Endothelial cell of umbilical vein (primary cell): Measurements from ENCODE around the gene FOXE1. TPM values are rescaled to one million over a fixed set of nuclear protein-coding genes. Genes with fewer than 3 reads are reported as not detected.

Experiments
- BruUV-seq: library from RNA; stranded (reverse); fragments of 400-500 nt; replicated peaks from 2 replicates; lab custom pipeline; 2021; lab: Mats Ljungman, UMichigan
- CTCF ChIA-PET: fragments of 300-600, 350-600 bp; sonication (Branson Sonifier 250); formaldehyde crosslinking; loops from one replicate; lab custom pipeline; 2021; ENCODE audit warnings: antibody characterized with exemption, inconsistent platforms; lab: Charles Lee
- POLR2A ChIA-PET: fragments of 300-600, 350-600 bp; sonication (Branson Sonifier 250); formaldehyde crosslinking; loops from one replicate; lab custom pipeline; 2021; ENCODE audit warnings: antibody characterized with exemption, inconsistent platforms; lab: Charles Lee
- DNase-seq: peaks from one replicate; pipeline ENCODE4 v3.0.0-alpha.2; 2011; ENCODE audit warnings: low read depth, low spot score
- FAIRE-seq: peaks from 2 replicates; lab custom pipeline; 2011; peaks lifted over from hg19 to GRCh38; lab: Jason Lieb, UNC
- H2AFZ ChIP-seq: 2 replicates; pipeline ENCODE4 v1.6.0; 2012; ENCODE audit warnings: low read depth, low read length, control low read depth, inconsistent platforms
- H3K27ac ChIP-seq: 2 replicates; pipeline ENCODE4 v1.5.1; 2011; ENCODE audit warnings: low read depth, mild to moderate bottlenecking, control low read depth, low read length, moderate library complexity; ENCODE audit not compliant: insufficient read depth
- H3K27me3 ChIP-seq, 2 experiments: 2 replicates each; pipeline versions ENCODE4 v1.6.0 to v1.6.1; 2011; ENCODE audit warnings: low read length in 2 of 2, mixed read lengths in 1 of 2; ENCODE audit not compliant: control insufficient read depth in 2 of 2, insufficient read depth in 2 of 2
- H3K36me3 ChIP-seq, 2 experiments: 2 replicates in 1 of 2; 3 replicates in 1 of 2; pipeline ENCODE4 v1.5.1; 2011; ENCODE audit warnings: low read length in 2 of 2, mild to moderate bottlenecking in 1 of 2, moderate library complexity in 1 of 2; ENCODE audit not compliant: control insufficient read depth in 2 of 2, insufficient read depth in 2 of 2; ENCODE audit errors: extremely low read depth in 1 of 2
- H3K4me1 ChIP-seq: 3 replicates; pipeline ENCODE4 v1.5.1; 2011; ENCODE audit warnings: mild to moderate bottlenecking, low read length; ENCODE audit not compliant: control insufficient read depth, insufficient read depth; ENCODE audit errors: extremely low read depth
- H3K4me2 ChIP-seq: 2 replicates; pipeline ENCODE4 v1.6.1; 2011; ENCODE audit warnings: low read length, control low read depth, mixed read lengths; ENCODE audit not compliant: insufficient read depth
- H3K4me3 ChIP-seq, 3 experiments: fragments of 200-600 bp in 1 of 3; sonication (generic), shearing (Covaris generic) in 1 of 3; replicated peaks in 1 of 3; 2 replicates each; pipeline ENCODE4 v1.5.1; 2011 to 2016; ENCODE audit warnings: control low read depth in 3 of 3, low read length in 3 of 3, mild to moderate bottlenecking in 2 of 3, inconsistent platforms in 1 of 3, low read depth in 1 of 3, moderate library complexity in 1 of 3; ENCODE audit not compliant: insufficient read depth in 1 of 3
- H3K79me2 ChIP-seq: 2 replicates; pipeline ENCODE4 v1.6.0; 2012; ENCODE audit warnings: low read length, inconsistent platforms; ENCODE audit not compliant: control insufficient read depth, insufficient read depth
- H3K9ac ChIP-seq: replicated peaks from 2 replicates; pipeline ENCODE3; 2011; ENCODE audit warnings: low read length, control low read depth; ENCODE audit not compliant: insufficient read depth; ENCODE audit errors: extremely low read depth
- H3K9me1 ChIP-seq: replicated peaks from 3 replicates; pipeline ENCODE4 v1.6.0; 2011; ENCODE audit warnings: mild to moderate bottlenecking, low read length; ENCODE audit not compliant: control insufficient read depth, insufficient read depth; ENCODE audit errors: extremely low read depth
- H3K9me3 ChIP-seq: replicated peaks from 2 replicates; pipeline ENCODE4 v1.5.1; 2012; ENCODE audit warnings: low read length, inconsistent platforms; ENCODE audit not compliant: control insufficient read depth, insufficient read depth
- H4K20me1 ChIP-seq: replicated peaks from 2 replicates; pipeline ENCODE3; 2011; ENCODE audit warnings: mild to moderate bottlenecking, low read length; ENCODE audit not compliant: control insufficient read depth, insufficient read depth; ENCODE audit errors: extremely low read depth
- EZH2 ChIP-seq: IDR thresholded peaks from 2 replicates; pipeline ENCODE4 v1.6.1; 2012; ENCODE audit warnings: borderline replicate concordance, low read depth, mild to moderate bottlenecking, moderate library complexity, low read length, inconsistent platforms; ENCODE audit not compliant: severe bottlenecking
- FOS ChIP-seq: IDR thresholded peaks from 2 replicates; pipeline ENCODE4 v1.6.1; 2011; ENCODE audit warnings: mild to moderate bottlenecking, low read length, moderate library complexity, borderline replicate concordance; ENCODE audit not compliant: insufficient read depth
- GATA2 ChIP-seq: IDR thresholded peaks from 2 replicates; pipeline ENCODE4 v1.7.0; 2011; ENCODE audit warnings: low read depth, mild to moderate bottlenecking, moderate library complexity, mixed read lengths, low read length; ENCODE audit not compliant: insufficient read length, insufficient read depth
- JUN ChIP-seq: IDR thresholded peaks from 2 replicates; pipeline ENCODE4 v1.6.1; 2011; ENCODE audit warnings: borderline replicate concordance, low read depth; ENCODE audit not compliant: insufficient read length, insufficient read depth
- MYC ChIP-seq: IDR thresholded peaks from one replicate; pipeline ENCODE4 v1.6.1; 2011; ENCODE audit warnings: mild to moderate bottlenecking, low read depth, low read length
- POLR2A ChIP-seq: IDR thresholded peaks from 2 replicates; pipeline ENCODE4 v1.6.1; 2012; ENCODE audit warnings: low read depth, mild to moderate bottlenecking, control low read depth, low read length
- POLR2AphosphoS5 ChIP-seq: IDR thresholded peaks from 2 replicates; pipeline ENCODE4 v1.6.1; 2012; ENCODE audit warnings: low read depth, mild to moderate bottlenecking, control low read depth, low read length, moderate library complexity; ENCODE audit not compliant: insufficient read depth
- dilution Hi-C: fragments of 300-500 bp; cut with MboI; formaldehyde crosslinking; loops from one replicate; pipeline ENCODE4 v1.15.0; 2019; ENCODE audit warnings: low sequenced_read_pairs; ENCODE audit not compliant: extremely low pct_ligation_motif_present
- intact Hi-C: fragments of 100-400 bp; cut with micrococcal nuclease; formaldehyde crosslinking; loops from one replicate; pipeline ENCODE4 v1.10.0; 2022
- polyA plus RNA-seq, 4 experiments: library from polyadenylated mRNA; depleted of rRNA in 3 of 4; stranded (reverse) in 3 of 4; unstranded in 1 of 4; fragments of >200 nt; gene quantifications; 2 replicates each; pipeline versions ENCODE4 v1.2.1 to v1.2.3, GENCODE V29; 2011 to 2012; ENCODE audit warnings: missing spikeins in 1 of 4
- total RNA-seq: library from RNA; stranded (reverse); gene quantifications from 2 replicates; pipeline ENCODE4 v1.2.3, GENCODE V29; 2021
- TF ChIP-seq, protein P1 (sequence below), 2 donors: IDR thresholded peaks; 1 replicate in 1 of 2; 2 replicates in 1 of 2; pipeline ENCODE4 v1.5.1; 2011; ENCODE audit warnings: low read length in 2 of 2, mild to moderate bottlenecking in 2 of 2, moderate library complexity in 2 of 2, control low read depth in 1 of 2, inconsistent platforms in 1 of 2, low read depth in 1 of 2; ENCODE audit not compliant: insufficient read depth in 1 of 2; ENCODE audit errors: extremely low read depth in 1 of 2
- TF ChIP-seq, protein P2 (sequence below): IDR thresholded peaks from 2 replicates; pipeline ENCODE4 v1.6.1; 2011; ENCODE audit not compliant: insufficient read depth, insufficient read length

The FOXE1 gene
- total and polyA plus RNA-seq, 2 donors (not counting 3 experiments of a cell fraction or from before 2014, with no cell fraction given) = not detected

DNA sequence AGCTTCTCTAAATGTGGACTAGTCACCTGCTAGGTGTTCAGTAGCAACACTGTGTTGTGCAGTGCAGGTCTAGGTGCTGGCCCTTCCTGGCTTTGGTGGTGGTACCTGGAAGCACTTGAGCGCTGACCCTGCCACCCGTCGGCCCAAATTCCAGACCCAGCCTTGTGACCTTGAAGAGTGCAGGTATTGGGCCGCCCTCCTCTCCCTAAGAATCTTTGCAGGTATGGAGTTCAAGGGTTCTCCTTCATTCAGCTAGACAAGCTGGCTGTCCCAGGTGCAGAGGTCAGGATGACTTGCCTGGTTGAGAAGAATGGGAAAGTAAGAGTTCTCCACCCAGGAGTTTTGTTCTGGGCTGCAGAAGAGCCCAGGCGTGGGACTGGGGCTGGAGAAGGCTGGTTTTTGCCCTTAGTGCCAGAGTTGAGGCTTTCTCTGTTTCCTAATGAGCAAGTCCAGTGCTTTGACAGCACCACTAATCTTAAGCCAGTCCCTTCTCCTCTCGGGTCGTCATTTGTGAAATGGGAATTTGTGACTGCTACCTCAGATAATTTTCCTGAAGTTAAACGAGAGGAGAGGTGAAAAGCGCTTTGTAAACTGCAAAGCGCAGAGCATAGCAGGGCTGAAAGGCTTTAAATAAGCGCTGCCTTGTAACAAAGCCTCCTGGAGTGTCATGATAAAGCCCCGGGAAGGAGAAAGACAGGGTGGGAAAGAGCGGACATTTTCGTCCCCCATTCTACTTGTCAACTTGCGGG, 4.0 kb downstream of the FOXE1 start:
- Histone ChIP-seq H3K4me3 (no peak overlapping the region), H3K4me1 (no peaks in the 10 kb centered on the region), H3K4me2 (no peak overlapping the region), H3K9ac (no peak overlapping the region), H3K79me2 (no peaks in the 10 kb centered on the region), H2AFZ (no peak overlapping the region), H3K9me1 (no peaks in the 10 kb centered on the region), H3K36me3 (no peaks in the 10 kb centered on the region), H3K27ac (no peak overlapping the region), H3K9me3 (no peaks in the 10 kb centered on the region), H3K27me3 (peaks cover 77 to 90% of the 10 kb centered on the region in 2 experiments), H4K20me1 (no peaks in the 10 kb centered on the region)
- dilution Hi-C loops (no loop called here), intact Hi-C loops (no loop called here)
- ChIA-PET POLR2A (no interaction called here), CTCF (no interaction called here)
- no peak for TF ChIP-seq MYC
- TF ChIP-seq, protein P1, sequence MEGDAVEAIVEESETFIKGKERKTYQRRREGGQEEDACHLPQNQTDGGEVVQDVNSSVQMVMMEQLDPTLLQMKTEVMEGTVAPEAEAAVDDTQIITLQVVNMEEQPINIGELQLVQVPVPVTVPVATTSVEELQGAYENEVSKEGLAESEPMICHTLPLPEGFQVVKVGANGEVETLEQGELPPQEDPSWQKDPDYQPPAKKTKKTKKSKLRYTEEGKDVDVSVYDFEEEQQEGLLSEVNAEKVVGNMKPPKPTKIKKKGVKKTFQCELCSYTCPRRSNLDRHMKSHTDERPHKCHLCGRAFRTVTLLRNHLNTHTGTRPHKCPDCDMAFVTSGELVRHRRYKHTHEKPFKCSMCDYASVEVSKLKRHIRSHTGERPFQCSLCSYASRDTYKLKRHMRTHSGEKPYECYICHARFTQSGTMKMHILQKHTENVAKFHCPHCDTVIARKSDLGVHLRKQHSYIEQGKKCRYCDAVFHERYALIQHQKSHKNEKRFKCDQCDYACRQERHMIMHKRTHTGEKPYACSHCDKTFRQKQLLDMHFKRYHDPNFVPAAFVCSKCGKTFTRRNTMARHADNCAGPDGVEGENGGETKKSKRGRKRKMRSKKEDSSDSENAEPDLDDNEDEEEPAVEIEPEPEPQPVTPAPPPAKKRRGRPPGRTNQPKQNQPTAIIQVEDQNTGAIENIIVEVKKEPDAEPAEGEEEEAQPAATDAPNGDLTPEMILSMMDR (IDR thresholded peaks at IDR 0.05; ENCODE audit: extremely low read depth in 1 of 2, insufficient read depth in 1 of 2, low read depth in 1 of 2, low read length in 2 of 2) = no peak
- TF ChIP-seq FOS = no peak
- TF ChIP-seq GATA2 = no peak
- no peak for TF ChIP-seq EZH2
- TF ChIP-seq POLR2A = no peak
- TF ChIP-seq JUN = no peak
- TF ChIP-seq, protein P2, sequence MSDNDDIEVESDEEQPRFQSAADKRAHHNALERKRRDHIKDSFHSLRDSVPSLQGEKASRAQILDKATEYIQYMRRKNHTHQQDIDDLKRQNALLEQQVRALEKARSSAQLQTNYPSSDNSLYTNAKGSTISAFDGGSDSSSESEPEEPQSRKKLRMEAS = no peak
- no peak for TF ChIP-seq POLR2AphosphoS5
- DNase-seq (no peak), FAIRE-seq (no peak)
- no TSS peak for BruUV-seq
